Spleen (tissue), 7 donors: ENCODE data around the gene MMP20.

ENCODE experiments used
- CTCF ChIP-seq, 11 experiments: fragments of 200-600 bp in 7 of 11; fragments of 450-650 bp in 4 of 11; sonication (generic) in 4 of 11; IDR thresholded peaks in 8 of 11; conservative IDR thresholded peaks in 3 of 11; 1 replicate in 7 of 11; 2 replicates in 4 of 11; pipeline versions ENCODE4 v1.4.0 to v1.8.0; 2016 to 2021; ENCODE audit warnings: antibody characterized with exemption in 11 of 11, inconsistent platforms in 4 of 11, mild to moderate bottlenecking in 1 of 11
- POLR2A ChIP-seq, 3 donors: fragments of 450-650 bp; IDR thresholded peaks; one replicate each; pipeline ENCODE4 v1.5.1; 2017; ENCODE audit warnings: antibody characterized with exemption in 3 of 3, mild to moderate bottlenecking in 1 of 3
- donor health status: DM: no; HTN: no; CAD: no; lungs with moderate emphysema.
- donor health status: DM: no; HTN: no; CAD: no.
- donor health status: DM: no; HTN: no; CAD: no.

- TF ChIP-seq CTCF (IDR thresholded peaks at IDR 0.05 in 8 of 11, conservative IDR thresholded peaks at IDR 0.05 in 3 of 11) (no peak), POLR2A (IDR thresholded peaks at IDR 0.05) (no peak)
Measured at GRCh38 chr11:102613450-102613849, 11.7 kb downstream of the MMP20 start.
